GM23338 (cell line): ENCODE results near the gene CHGA. TPM values are rescaled to one million over a fixed set of nuclear protein-coding genes. Genes with fewer than 3 reads are reported as not detected.

Experiments used
- ATAC-seq: fragments of 200-7000 bp; cut with Tn5 transposase; 3 replicates; pipeline ENCODE4 v1.9.1; 2020
- DNase-seq: peaks from one replicate; pipeline ENCODE4 v3.0.0-alpha.2; 2015; ENCODE audit warnings: low spot score
- H2AFZ ChIP-seq: fragments of 200-600 bp; sonication (generic); 2 replicates; pipeline ENCODE4 v1.8.0; 2016; ENCODE audit warnings: antibody characterized with exemption, mild to moderate bottlenecking, moderate library complexity
- H3F3A ChIP-seq: fragments of 200-600 bp; sonication (generic); replicated peaks from 2 replicates; pipeline ENCODE4 v1.8.0; 2017; ENCODE audit warnings: antibody characterized with exemption, mixed run types, low read depth
- H3K27ac ChIP-seq: fragments of 200-600 bp; sonication (generic); 2 replicates; pipeline ENCODE4 v1.6.1; 2016; ENCODE audit warnings: low read depth
- H3K27me3 ChIP-seq: fragments of 200-600 bp; sonication (generic); 2 replicates; pipeline ENCODE4 v1.8.0; 2016; ENCODE audit warnings: mild to moderate bottlenecking, mixed run types, moderate library complexity; ENCODE audit not compliant: insufficient read depth
- H3K36me3 ChIP-seq: fragments of 200-600 bp; sonication (generic); 2 replicates; pipeline ENCODE4 v1.8.0; 2016; ENCODE audit warnings: mild to moderate bottlenecking; ENCODE audit not compliant: insufficient read depth
- H3K4me1 ChIP-seq: fragments of 200-600 bp; sonication (generic); 2 replicates; pipeline ENCODE4 v1.8.0; 2016; ENCODE audit warnings: mild to moderate bottlenecking, moderate library complexity; ENCODE audit not compliant: insufficient read depth
- H3K4me2 ChIP-seq: fragments of 200-600 bp; sonication (generic); 2 replicates; pipeline ENCODE4 v1.7.1; 2017; ENCODE audit warnings: mixed run types
- H3K4me3 ChIP-seq: fragments of 200-600 bp; sonication (generic); 2 replicates; pipeline ENCODE4 v1.6.1; 2016; ENCODE audit warnings: mixed run types
- H3K79me2 ChIP-seq: fragments of 200-600 bp; sonication (generic); replicated peaks from 2 replicates; pipeline ENCODE4 v1.8.0; 2017; ENCODE audit warnings: mild to moderate bottlenecking; ENCODE audit not compliant: insufficient read depth
- H3K9me2 ChIP-seq: fragments of 200-600 bp; sonication (generic); 2 replicates; pipeline ENCODE4 v1.8.0; 2017; ENCODE audit not compliant: insufficient read depth
- H4K20me1 ChIP-seq: fragments of 200-600 bp; sonication (generic); replicated peaks from 2 replicates; pipeline ENCODE4 v1.8.0; 2017; ENCODE audit warnings: mild to moderate bottlenecking; ENCODE audit not compliant: insufficient read depth
- H3K27ac Mint-ChIP-seq: 2 replicates; pipeline ENCODE4 v1.8.0; 2020; ENCODE audit warnings: inconsistent platforms, mild to moderate bottlenecking, moderate library complexity, mixed read lengths
- H3K27me3 Mint-ChIP-seq: 3 replicates; pipeline ENCODE4 v1.8.0; 2022; ENCODE audit warnings: low read depth, mild to moderate bottlenecking, moderate library complexity, mixed read lengths, inconsistent platforms; ENCODE audit not compliant: insufficient read depth, poor library complexity
- H3K36me3 Mint-ChIP-seq: 3 replicates; pipeline ENCODE4 v1.8.0; 2021; ENCODE audit warnings: low read depth, mild to moderate bottlenecking, inconsistent platforms, moderate library complexity, mixed read lengths
- H3K4me1 Mint-ChIP-seq: 3 replicates; pipeline ENCODE4 v1.8.0; 2020; ENCODE audit warnings: mild to moderate bottlenecking, inconsistent platforms, mixed read lengths
- H3K4me3 Mint-ChIP-seq: 3 replicates; pipeline ENCODE4 v1.8.0; 2021; ENCODE audit warnings: moderate library complexity, mild to moderate bottlenecking, inconsistent platforms, mixed read lengths
- H3K9me3 Mint-ChIP-seq: 3 replicates; pipeline ENCODE4 v1.8.0; 2020; ENCODE audit warnings: moderate library complexity, mild to moderate bottlenecking, inconsistent platforms, mixed read lengths
- ETS1 ChIP-seq: IDR thresholded peaks from 2 replicates; pipeline ENCODE4 v1.6.1; 2016; ENCODE audit warnings: antibody characterized with exemption
- ZNF331 ChIP-seq: fragments of 250-450 bp; sonication (Bioruptor Pico); IDR thresholded peaks from 2 replicates; pipeline ENCODE4 v1.5.0; 2020; ENCODE audit warnings: low read depth, mild to moderate bottlenecking, moderate library complexity
- ZNF462 ChIP-seq: fragments of 250-450 bp; sonication (Bioruptor Pico); IDR thresholded peaks from 2 replicates; pipeline ENCODE4 v1.5.0; 2020; ENCODE audit warnings: mild to moderate bottlenecking, moderate library complexity
- polyA plus RNA-seq: library from polyadenylated mRNA; unstranded; fragments of >200 nt; fragmentation: Nextera tagmentation; extraction: Ambion mirVana; gene quantifications from 2 replicates; pipeline ENCODE4 v1.2.1, GENCODE V29; 2016
- total RNA-seq: library from RNA; depleted of rRNA; stranded (reverse); fragments of >200 nt; shearing (Covaris generic); gene quantifications from 2 replicates; pipeline ENCODE4 v1.2.3, GENCODE V29; 2014
- TF ChIP-seq, protein P1 (sequence below), 2 experiments: fragments of 200-600 bp in 1 of 2; sonication (generic) in 1 of 2; conservative IDR thresholded peaks; 2 replicates each; pipeline versions ENCODE4 v1.5.1 to v1.6.1; 2016 to 2017; ENCODE audit warnings: antibody characterized with exemption in 2 of 2, low read depth in 2 of 2, mild to moderate bottlenecking in 2 of 2, moderate library complexity in 1 of 2

CHGA gene
- total and polyA plus RNA-seq, 2 experiments from 2014 or later, result 13.9 to 19.6 TPM

DNA sequence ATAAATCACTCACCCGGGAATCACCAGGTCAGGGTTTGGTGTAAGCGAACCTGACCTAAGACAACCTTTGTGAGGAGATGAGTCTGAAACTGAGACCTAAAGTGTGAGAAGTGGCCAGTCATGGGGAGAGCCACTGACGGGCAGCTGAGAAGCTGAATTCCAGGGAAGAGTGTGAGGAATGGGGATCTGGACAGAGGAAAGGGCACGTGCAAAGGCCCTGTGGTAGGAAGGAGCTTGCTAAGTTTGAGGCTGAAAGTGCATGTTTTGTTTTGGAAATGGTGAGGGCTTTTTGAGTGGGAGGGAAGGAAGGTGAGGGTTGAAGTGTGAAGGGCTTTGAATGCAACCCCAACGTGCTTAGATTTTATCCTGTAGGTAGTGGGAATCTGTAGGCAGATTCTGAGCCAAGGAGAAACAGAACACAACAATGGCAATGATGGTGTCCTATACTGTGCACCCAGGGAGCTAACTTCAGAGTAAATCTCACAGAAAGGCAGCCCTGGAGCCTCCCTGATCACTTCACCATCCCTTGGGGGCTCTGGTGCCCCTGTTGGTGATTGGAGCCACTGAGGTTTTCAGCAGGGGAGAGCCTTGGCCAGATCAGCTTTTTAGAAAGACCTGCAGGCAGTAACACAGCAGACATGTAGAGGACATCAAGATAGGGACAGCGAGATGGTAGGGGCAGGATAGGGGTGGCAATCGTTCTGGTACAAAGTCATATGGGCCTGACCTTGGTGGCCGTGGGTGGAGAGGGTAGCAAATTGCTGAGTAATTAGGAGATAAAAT lies 37.5 kb upstream of the CHGA start:
- Histone ChIP-seq H3K4me1 (no peaks in the 10 kb centered on the region), H3K4me3 (no peak overlapping the region), H3K36me3 (no peaks in the 10 kb centered on the region), H3K4me2 (no peak overlapping the region), H3K27me3 (no peaks in the 10 kb centered on the region), H3K9me2 (peaks cover 14% of the 10 kb centered on the region), H2AFZ (no peak overlapping the region; the same call in 1 of the 2 replicates), H3K79me2 (no peaks in the 10 kb centered on the region), H4K20me1 (no peaks in the 10 kb centered on the region), H3F3A (no peaks in the 10 kb centered on the region), H3K27ac (no peak overlapping the region)
- ATAC-seq, result no peak
- Mint-ChIP-seq H3K4me3 (no peak overlapping the region), H3K4me1 (peaks cover 6% of the 10 kb centered on the region; the same call in 2 of the 3 replicates), H3K27ac (no peak overlapping the region), H3K9me3 (no peaks in the 10 kb centered on the region; the same call in 2 of the 3 replicates), H3K36me3 (no peaks in the 10 kb centered on the region; the same call in 2 of the 3 replicates), H3K27me3 (peaks cover 5% of the 10 kb centered on the region)
- DNase-seq, result no peak
- no peak for TF ChIP-seq ZNF462 (CRISPR knock-in tag)
- no peak for TF ChIP-seq ZNF331 (CRISPR knock-in tag)
- TF ChIP-seq, protein P1, sequence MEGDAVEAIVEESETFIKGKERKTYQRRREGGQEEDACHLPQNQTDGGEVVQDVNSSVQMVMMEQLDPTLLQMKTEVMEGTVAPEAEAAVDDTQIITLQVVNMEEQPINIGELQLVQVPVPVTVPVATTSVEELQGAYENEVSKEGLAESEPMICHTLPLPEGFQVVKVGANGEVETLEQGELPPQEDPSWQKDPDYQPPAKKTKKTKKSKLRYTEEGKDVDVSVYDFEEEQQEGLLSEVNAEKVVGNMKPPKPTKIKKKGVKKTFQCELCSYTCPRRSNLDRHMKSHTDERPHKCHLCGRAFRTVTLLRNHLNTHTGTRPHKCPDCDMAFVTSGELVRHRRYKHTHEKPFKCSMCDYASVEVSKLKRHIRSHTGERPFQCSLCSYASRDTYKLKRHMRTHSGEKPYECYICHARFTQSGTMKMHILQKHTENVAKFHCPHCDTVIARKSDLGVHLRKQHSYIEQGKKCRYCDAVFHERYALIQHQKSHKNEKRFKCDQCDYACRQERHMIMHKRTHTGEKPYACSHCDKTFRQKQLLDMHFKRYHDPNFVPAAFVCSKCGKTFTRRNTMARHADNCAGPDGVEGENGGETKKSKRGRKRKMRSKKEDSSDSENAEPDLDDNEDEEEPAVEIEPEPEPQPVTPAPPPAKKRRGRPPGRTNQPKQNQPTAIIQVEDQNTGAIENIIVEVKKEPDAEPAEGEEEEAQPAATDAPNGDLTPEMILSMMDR (conservative IDR thresholded peaks at IDR 0.05; ENCODE audit: low read depth in 2 of 2), result no peak
- no peak for TF ChIP-seq ETS1
